Measurements from ENCODE around the gene PODXL2.
"Not testable (repeated sequence)": the region's sequence is repeated elsewhere in the genome, so short reads cannot be mapped to it uniquely, and the experiment has no call there.

Gene PODXL2

GRCh38 chr3:127628788-127629466, at the start of gene PODXL2:
PODXL2 (plus strand) TSS chr3:127629185; CDS start chr3:127629220, 35 bp downstream.
- no peak for DNase-seq

GRCh38 chr3:127580327-127581060, 48.5 kb upstream of the PODXL2 start:
- no peak for DNase-seq

DNA sequence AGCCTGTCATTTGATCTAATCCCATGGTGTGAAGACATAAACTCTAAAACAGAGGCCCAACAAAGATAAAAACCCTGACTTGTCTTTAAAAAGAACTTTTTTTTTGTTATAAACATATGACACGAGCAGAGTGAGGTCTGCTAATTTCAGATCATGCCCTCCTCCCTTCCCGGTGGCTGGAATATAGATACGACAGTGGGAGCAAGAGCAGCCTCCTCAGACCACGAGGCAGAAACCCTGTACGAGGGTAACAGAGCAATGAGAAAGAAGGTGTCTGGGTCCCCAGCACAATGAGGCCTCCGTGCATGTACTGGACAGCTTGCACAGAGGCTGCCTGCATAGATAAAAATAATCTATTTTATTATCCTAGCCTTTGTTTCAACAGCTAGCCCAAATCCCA, 44.3 kb upstream of the PODXL2 start:
- DNase-seq: no peak

DNA sequence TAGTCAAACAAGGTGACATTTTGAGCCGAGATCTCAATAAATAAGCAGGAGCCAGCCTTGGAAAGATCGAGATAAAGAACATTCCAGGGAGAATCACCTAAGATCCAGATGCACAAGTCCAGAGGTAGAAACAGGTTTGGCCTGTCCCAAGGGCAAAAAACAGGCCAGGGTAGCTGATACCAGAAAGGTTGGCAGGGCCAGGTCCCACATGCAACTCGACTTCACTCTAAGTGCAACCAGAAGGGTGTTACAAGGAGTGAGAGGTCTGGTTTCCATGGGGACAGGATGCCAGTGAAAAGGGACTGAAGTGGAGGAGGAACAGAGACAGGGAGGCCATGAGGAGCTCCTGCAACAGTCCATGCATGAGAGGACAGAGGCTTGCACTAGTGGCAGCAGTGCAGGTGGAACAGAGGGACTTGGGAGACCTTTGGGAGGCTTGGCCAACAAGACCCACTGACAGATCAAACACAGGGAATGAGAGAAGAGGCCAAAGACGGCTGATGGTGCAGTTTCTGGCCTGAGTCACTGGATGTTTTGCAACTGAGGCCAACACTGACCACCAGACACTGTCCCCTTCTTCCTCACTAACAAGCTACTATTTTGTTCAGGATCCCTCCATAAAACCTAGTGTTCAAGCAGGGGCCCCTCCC, 43.7 kb upstream of the PODXL2 start:
- no peak for DNase-seq

- DNase-seq: no peak
These were observed 43.1 kb upstream of the PODXL2 start for GRCh38 chr3:127585813-127586413.

DNA sequence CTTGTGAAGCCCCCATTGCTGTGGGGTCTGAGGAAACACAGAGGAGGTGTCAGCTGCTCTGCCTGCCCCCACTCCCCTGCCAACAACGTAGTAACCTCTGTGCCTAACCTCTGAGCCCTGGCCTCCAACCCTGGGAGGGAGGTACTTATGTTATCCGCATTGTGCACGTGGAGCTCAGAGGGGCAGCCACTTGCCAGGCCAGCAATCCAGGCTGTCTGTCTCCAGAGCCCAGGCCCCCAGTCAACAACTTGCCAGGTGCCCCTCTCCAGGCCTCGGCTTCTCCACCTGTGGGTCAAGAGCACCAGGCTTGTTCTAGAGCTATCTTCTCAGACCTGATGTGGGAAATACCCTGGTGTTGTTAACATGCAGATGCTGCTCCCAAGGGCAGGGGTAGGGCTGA, 41.1 kb upstream of the PODXL2 start:
- DNase-seq: no peak

GRCh38 chr3:127588806-127589577, 40.0 kb upstream of the PODXL2 start:
- no peak for DNase-seq

DNA sequence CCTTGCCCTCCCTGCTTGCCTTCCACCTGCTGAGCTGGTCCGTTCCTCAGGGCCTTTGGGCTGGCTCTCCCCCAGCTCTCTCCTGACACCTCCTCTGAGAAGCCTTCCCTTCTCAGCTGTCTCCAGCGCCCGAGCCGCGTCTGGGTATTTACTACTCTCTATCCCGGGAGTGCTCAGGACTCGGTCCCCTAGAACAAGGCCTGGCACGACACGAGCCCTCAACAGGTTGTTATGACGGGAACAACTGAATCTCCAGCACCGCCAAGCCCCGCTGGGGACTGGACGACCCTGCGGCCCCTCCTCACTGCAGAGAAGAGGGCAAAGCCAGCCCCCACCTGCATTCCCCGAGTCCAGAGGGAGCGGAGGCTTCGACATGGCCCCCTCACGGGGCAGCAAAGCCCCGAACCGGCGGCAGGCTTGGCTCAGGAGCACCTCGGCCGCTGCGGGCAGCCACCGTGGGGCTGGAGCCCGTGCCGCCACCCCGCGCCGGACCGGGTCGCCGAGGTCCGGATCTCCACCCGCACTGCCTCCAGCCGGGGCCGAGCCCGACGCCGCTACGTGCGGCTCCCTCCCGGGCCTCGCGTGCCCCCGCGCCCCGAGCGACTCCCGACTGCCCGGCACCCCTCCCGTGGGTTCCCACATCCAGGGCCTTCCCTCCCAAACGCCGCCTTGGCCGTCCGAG, 39.2 kb upstream of the PODXL2 start:
- DNase-seq: peak; percentile 37

DNA sequence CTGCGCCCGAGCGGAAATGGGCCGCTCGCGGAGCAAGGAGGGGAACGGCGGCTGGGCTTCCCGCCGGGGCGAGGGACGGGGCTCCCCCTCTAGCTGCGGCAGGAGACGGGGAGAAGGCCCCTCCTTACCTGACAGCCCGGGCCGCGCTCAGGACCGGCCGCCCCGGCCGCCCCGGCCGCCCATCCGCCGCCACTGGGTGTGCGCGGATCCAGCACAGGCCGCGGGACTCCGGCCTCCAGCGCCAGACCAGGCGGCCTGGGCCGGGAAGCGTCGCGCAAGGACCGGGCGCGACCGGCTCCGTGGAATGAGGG, 38.7 kb upstream of the PODXL2 start:
- no peak for DNase-seq

DNA sequence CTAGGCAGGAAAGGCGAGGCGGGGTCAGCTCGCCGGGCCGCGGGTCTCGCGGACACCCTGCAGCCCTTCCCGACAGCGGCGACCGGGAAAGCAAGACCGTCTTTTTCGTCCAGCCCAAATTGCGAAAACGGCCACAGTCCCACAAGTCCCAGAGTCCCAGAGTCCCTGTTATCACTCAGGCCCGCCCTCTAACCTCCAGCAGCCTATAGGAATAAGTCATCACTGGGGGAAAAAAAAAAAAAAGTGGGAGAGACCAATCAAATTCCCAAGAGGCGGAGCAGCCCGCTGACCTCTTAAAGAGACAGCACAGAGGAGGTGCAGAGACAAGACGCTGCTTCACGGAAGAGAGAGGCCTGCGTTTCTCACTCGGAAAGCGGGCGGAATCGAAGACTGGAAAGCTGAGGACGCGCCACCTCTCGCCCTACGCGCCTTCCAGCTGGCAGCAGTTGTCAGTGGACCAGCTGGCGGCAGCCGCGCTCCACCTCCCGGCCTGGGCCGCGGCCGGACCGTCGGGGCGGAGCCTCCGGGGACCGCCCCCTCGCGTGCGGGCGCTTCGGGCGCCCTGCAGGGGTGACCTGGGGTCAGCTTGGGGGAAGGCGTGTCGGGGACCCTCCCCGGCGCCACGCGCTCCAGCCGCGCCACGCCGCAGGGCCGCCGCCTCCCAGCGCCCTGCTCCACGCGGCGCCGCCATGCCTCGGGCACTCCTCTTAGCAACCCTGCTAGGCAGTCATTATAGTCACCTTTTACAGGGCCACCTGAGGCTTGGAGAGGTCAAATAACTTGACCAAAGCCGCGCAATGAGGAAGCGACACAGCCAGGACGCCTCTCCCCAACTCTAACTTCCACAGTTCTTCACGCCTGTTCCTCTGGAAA, 38.2 kb upstream of the PODXL2 start, which contains the start of gene TPRA1:
Gene TPRA1, minus strand, starts transcription at position 141 of the 873 bp plus-strand sequence. CDS start 10,587 bp downstream, outside the sequence.
- DNase-seq: peak; percentile 86

DNA sequence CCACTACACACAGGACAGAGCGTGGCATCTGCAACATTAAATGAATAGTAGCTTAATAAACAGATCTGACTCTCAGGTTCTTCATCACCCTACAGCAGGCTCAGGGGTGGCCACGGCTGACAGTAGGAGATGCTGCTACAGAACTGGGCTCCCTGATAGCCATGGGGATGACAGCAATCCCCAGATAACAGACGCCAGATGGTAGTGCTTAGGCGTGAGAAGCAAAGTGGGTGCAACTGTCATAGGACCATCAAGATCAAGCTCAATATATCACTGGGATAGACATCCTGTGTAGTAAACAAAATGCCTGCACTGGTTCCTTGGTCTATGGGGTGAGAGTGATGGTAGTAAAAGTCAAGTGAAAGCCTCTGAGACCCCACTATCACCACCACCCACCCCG, 35.8 kb upstream of the PODXL2 start:
- DNase-seq: no peak

DNA sequence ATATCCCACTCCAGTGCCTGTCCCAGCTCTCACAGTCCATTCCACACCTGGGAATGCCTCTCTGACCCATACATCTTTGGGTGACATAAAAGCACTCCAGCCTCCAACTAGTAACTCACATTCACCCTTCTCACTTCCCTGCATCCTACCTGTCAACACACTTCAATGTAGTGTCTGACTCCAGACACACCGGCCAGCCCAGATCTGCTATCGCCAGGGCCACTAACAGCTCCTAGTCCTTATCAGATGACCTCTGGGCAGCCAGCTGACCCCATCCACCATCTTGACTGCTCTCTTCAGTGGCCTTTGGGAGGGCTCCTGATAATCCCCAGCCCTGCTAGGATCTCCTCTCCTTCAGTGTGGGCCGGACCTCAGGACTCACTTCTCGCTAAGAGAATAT, 33.7 kb upstream of the PODXL2 start:
- no peak for DNase-seq

DNA sequence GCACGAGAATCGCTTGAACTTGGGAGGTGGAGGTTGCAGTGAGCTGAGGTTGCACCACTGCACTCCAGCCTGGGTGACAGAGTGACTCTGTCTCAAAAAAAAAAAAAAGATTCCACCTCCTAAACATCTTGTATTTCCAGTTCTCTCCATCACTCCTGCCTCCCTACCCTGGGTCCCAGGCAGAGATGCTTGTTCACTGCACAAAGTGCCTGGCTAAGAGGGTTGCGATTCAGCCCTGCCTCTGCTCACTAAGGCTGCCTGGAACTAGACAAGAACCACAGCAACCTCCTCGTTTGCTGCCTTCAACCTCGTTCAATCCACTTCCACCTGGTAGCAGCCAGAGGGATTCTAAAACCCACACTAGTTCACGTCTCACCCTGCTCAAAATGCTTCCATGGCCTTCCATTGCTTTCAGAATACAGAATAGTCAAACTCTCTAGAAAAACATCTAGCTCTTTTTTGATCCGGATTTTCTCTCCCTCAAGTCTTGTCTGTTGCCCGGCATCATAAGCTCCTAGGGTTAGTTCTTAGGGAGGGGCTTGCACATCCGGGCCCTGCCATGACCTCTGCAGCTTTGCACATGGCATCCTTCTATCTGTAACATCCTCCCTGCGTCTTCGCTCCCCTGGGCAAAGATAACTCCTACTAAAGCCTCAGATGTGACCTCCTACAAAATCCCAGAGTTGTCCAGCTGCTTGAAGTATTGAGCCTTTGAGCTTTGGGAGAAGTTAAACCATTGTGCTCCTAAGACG, 31.8 kb upstream of the PODXL2 start:
- no peak for DNase-seq

DNA sequence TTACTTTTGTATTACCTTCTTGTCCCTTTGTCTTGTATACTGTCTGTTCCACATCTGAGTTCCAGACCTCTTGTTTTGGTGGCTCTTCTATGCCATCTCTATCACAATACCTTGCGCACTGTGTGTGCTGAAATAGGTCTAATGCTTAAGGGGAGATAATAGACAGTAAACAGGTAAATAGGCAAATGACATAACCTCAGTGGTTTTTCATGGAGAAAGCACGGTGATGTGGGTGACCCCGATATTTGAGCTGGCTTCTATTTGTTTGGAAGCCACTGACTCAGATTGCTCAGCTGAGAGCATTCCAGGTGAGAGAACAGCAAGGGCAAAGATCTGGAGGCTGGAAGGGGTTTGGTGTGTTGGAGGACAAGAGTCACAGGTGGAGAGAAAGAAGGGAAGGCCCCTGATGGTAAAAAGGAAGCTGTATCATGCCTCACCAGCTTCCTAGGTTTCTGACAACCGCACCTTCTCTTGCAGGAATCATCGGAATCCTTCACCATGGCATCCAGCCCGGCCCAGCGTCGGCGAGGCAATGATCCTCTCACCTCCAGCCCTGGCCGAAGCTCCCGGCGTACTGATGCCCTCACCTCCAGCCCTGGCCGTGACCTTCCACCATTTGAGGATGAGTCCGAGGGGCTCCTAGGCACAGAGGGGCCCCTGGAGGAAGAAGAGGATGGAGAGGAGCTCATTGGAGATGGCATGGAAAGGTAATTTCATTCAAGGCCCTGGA, 30.0 kb upstream of the PODXL2 start:
- DNase-seq: no peak

GRCh38 chr3:127600749-127601456, 28.1 kb upstream of the PODXL2 start:
- no peak for DNase-seq

GRCh38 chr3:127604035-127604434, 24.9 kb upstream of the PODXL2 start:
- DNase-seq: no peak

DNA sequence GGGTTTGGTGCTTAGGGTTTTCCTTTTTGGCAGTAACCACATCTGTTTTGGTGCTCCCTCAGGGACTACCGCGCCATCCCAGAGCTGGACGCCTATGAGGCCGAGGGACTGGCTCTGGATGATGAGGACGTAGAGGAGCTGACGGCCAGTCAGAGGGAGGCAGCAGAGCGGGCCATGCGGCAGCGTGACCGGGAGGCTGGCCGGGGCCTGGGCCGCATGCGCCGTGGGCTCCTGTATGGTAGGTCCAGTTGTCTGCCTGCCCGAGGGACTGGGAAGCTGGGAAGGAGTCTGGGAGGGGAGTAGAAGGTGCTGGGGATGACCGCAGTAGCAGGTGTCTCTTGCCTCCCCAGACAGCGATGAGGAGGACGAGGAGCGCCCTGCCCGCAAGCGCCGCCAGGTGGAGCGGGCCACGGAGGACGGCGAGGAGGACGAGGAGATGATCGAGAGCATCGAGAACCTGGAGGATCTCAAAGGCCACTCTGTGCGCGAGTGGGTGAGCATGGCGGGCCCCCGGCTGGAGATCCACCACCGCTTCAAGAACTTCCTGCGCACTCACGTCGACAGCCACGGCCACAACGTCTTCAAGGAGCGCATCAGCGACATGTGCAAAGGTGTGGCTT, 24.3 kb upstream of the PODXL2 start:
- no peak for DNase-seq

GRCh38 chr3:127605547-127605946, 23.4 kb upstream of the PODXL2 start:
- DNase-seq: not testable (repeated sequence)
